Activated B cell treated with CpG ODN at 0.5 μM for 24 hours (primary cell): ENCODE measurements around the gene SYNE3. TPM values are rescaled to one million over a fixed set of nuclear protein-coding genes. Genes with fewer than 3 reads are reported as not detected.

Source experiments
- ATAC-seq: fragments of 200-7000 bp; cut with Tn5 transposase; one replicate; pipeline ENCODE4 v1.10.0; 2021; ENCODE audit warnings: low read depth, mild to moderate bottlenecking, moderate library complexity
- CTCF ChIA-PET: fragments of 350-600 bp; sonication (Branson Sonifier 250); formaldehyde crosslinking; loops from one replicate; lab custom pipeline; 2021; ENCODE audit warnings: antibody characterized with exemption; lab: Charles Lee
- POLR2A ChIA-PET: fragments of 350-600 bp; sonication (Branson Sonifier 250); formaldehyde crosslinking; loops from one replicate; lab custom pipeline; 2021; ENCODE audit warnings: antibody characterized with exemption; lab: Charles Lee
- DNase-seq: peaks from one replicate; pipeline ENCODE4 v3.0.0; 2022
- H3K27ac Mint-ChIP-seq: one replicate; pipeline ENCODE4 v1.8.0; 2020; ENCODE audit warnings: mixed read lengths
- H3K27me3 Mint-ChIP-seq: one replicate; pipeline ENCODE4 v1.8.0; 2021; ENCODE audit warnings: mixed read lengths
- H3K36me3 Mint-ChIP-seq: one replicate; pipeline ENCODE4 v1.8.0; 2021; ENCODE audit warnings: low read depth, mixed read lengths
- H3K4me1 Mint-ChIP-seq: one replicate; pipeline ENCODE4 v1.8.0; 2021; ENCODE audit warnings: mixed read lengths
- H3K4me3 Mint-ChIP-seq: one replicate; pipeline ENCODE4 v1.8.0; 2020; ENCODE audit warnings: mild to moderate bottlenecking, mixed read lengths
- H3K9me3 Mint-ChIP-seq: one replicate; pipeline ENCODE4 v1.8.0; 2020; ENCODE audit warnings: mixed read lengths
- CTCF ChIP-seq: fragments of 200-600 bp; IDR thresholded peaks from one replicate; pipeline ENCODE4 v1.8.0; 2022; ENCODE audit warnings: antibody characterized with exemption, mild to moderate bottlenecking
- intact Hi-C: fragments of 100-400 bp; cut with micrococcal nuclease; formaldehyde crosslinking; loops from one replicate; pipeline ENCODE4 v1.15.1; 2024
- total RNA-seq: library from RNA; stranded (reverse); gene quantifications from 2 replicates; pipeline ENCODE4 v1.2.3, GENCODE V29; 2022

The SYNE3 gene
- total RNA-seq, 1 donor from 2014 or later, result 104 TPM

DNA sequence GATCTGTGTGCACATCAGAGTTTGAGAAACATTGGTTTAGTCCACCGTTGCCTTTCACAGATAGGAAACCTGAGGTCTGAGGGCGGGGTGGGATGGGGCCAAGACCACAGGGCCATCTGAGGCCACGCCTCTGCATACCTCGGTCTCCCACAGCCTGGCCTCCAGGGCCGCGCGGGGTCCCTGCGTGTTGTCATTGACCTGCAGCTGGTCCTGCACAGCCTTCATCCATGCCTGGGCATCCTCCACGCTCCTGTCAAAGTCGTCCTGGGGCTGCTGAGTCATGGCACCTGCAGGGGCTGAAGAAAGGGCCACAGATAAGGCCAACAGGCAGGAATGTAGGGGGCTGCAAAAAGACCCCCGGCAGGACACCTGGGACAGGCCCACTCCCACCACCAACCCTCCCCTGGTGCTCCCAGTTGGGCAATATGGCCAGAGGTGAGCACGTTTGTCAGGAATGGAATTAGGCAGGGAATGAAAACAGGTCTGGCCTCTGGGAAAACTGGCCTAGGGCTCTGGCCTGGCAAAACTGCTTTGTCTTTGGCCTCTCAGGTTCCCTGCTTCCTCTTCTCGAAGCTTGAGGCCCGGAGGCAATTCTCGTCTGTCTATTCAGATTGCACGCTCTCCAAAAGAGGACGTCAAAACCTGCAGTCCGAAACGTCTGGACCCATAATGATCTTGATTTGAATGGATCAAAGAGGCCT, 40.8 kb downstream of the SYNE3 start:
- H3K36me3 Mint-ChIP-seq, result peaks cover 79% of the 10 kb centered on the region
- H3K4me1 Mint-ChIP-seq, result peaks cover 45% of the 10 kb centered on the region
- POLR2A ChIA-PET, result no interaction called here

DNA sequence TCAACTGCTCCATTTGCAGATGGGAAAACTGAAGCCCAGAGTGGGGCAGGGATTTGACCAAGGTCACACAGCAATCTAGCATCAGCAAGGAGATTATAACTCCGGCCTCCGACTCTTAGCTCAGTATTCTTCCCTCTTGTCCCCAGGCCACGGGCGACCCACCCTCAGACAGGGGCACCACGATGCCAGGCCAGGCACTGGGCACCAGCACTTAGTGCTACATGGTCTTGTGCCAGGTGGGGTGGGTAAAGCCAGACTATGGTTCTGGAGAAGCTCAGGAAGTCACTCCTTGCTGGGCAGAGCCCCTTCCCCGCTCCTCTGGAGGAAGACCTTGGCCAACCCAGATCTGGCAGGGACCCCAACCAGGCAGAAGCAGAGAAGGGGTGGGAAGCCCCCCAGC, 41.5 kb downstream of the SYNE3 start:
- CTCF ChIA-PET, result no interaction called here

More for the DNA sequence above, 40.8 kb downstream of the SYNE3 start:
- H3K27me3 Mint-ChIP-seq, result no peaks in the 10 kb centered on the region
- no peak overlapping the region for H3K27ac Mint-ChIP-seq
- intact Hi-C loops, result no loop called here
- H3K9me3 Mint-ChIP-seq, result no peaks in the 10 kb centered on the region
- TF ChIP-seq CTCF, result no peak
- CTCF ChIA-PET, result no interaction called here
- no peak overlapping the region for H3K4me3 Mint-ChIP-seq
- no peak for DNase-seq
- no peak for ATAC-seq

DNA sequence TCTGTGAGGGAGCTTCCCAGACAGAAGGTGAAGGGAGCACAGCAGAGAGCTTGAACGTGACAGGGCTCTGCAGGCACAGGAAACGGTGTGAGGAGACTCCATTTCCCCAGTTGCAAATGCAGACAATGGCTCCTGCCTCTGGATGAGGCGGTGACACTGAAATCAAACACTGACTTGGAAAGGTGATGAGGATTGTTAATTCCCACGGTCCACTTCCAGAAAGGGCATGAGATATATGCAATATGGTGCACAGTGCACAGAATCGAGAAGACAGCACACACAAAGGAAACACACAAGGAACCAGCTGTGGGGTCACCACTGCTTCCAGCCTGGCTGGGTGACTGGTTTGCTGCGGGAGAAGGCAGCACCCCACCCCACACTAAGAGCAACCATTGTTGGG, 42.0 kb downstream of the SYNE3 start:
- no peak for DNase-seq
- no peaks in the 10 kb centered on the region for H3K9me3 Mint-ChIP-seq
- H3K27ac Mint-ChIP-seq, result no peak overlapping the region
- no peaks in the 10 kb centered on the region for H3K27me3 Mint-ChIP-seq
- CTCF ChIA-PET, result interaction anchor here (1.1 to 1.7 kb wide), 2 partner anchors 32 to 53 kb away, joined by 3 to 4 read pairs; no protein-coding TSS in a partner anchor
- POLR2A ChIA-PET, result interaction anchor here (0.6 kb wide), 1 partner anchor 13 kb away, joined by 6 read pairs; no protein-coding TSS in a partner anchor
- ATAC-seq, result no peak
- peaks cover 76% of the 10 kb centered on the region for H3K36me3 Mint-ChIP-seq
- H3K4me3 Mint-ChIP-seq, result no peak overlapping the region
- peaks cover 33% of the 10 kb centered on the region for H3K4me1 Mint-ChIP-seq
- TF ChIP-seq CTCF, result no peak
- intact Hi-C loops, result no loop called here

More for the DNA sequence above, 41.5 kb downstream of the SYNE3 start:
- Mint-ChIP-seq H3K36me3 (peaks cover 77% of the 10 kb centered on the region), H3K27ac (no peak overlapping the region), H3K4me3 (no peak overlapping the region), H3K9me3 (no peaks in the 10 kb centered on the region), H3K4me1 (peaks cover 37% of the 10 kb centered on the region), H3K27me3 (no peaks in the 10 kb centered on the region)
- DNase-seq, result no peak
- POLR2A ChIA-PET, result interaction anchor here (0.6 kb wide), 1 partner anchor 12 kb away, joined by 6 read pairs; no protein-coding TSS in a partner anchor
- TF ChIP-seq CTCF, result no peak
- intact Hi-C loops, result no loop called here
- ATAC-seq, result no peak

DNA sequence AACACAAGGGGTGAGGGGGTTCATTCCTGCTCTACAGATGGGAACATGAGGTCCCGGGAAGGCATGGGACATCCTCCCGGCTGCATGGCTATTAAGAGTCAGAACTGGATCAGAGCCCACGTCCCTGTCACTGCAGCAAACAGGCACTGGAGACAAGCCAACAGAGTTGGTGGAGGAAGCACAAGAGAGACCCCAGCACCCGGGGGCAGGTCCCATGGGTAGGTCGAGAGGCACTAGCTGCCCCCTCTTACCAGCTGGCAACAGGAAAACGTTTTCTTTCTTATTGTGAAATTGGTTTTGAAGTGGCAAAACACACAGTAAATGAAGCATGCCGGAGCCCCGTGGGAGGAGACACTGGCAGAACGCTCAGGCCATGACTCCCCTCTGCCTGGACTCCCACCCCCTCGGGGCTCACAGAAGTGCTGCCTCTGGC, 43.6 kb downstream of the SYNE3 start:
- peak overlapping the region; percentile 35 for H3K27ac Mint-ChIP-seq
- peaks cover 83% of the 10 kb centered on the region for H3K36me3 Mint-ChIP-seq
- no peaks in the 10 kb centered on the region for H3K9me3 Mint-ChIP-seq
- TF ChIP-seq CTCF, result no peak
- intact Hi-C loops, result no loop called here
- DNase-seq (no peak), ATAC-seq (peak; percentile 57)
- H3K4me1 Mint-ChIP-seq, result peaks cover 30% of the 10 kb centered on the region
- H3K4me3 Mint-ChIP-seq, result no peak overlapping the region
- H3K27me3 Mint-ChIP-seq, result no peaks in the 10 kb centered on the region
- POLR2A ChIA-PET, result interaction anchor here (1.1 to 1.8 kb wide), 2 partner anchors 8 to 43 kb away, joined by 3 to 8 read pairs; partner anchors contain the start of gene SYNE3
- CTCF ChIA-PET, result interaction anchor here (1.7 kb wide), 1 partner anchor 30 kb away, joined by 4 read pairs; no protein-coding TSS in a partner anchor

DNA sequence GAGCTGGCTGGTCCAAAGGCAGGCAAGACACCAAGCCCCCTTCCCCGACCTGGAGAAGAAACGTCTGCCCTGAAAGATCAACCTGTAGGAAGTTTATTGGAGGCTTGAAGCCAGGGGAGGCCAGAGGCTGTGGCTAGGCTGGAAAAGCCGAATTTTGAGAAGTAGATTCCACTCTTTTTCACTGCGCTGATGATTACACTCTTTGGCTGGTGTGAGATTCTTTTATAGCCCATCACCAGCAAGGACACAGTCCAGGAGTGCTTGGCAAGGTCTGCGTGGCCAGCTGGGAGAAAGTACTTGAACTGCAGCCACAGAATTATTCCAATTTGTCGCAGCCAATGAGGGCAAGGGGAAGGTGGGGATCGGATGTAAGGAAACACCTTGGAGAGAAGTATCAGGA, 45.0 kb downstream of the SYNE3 start:
- no peak overlapping the region for H3K27ac Mint-ChIP-seq

More for the DNA sequence above, 45.0 kb downstream of the SYNE3 start:
- intact Hi-C loops, result no loop called here
- H3K4me1 Mint-ChIP-seq, result peaks cover 30% of the 10 kb centered on the region
- ChIA-PET CTCF (no interaction called here), POLR2A (interaction anchor here (1.1 kb wide), 1 partner anchor 63 kb away, joined by 3 read pairs; the partner anchor contains the start of gene GLRX5)
- no peak for TF ChIP-seq CTCF
- no peak overlapping the region for H3K4me3 Mint-ChIP-seq
- H3K27me3 Mint-ChIP-seq, result no peaks in the 10 kb centered on the region
- H3K9me3 Mint-ChIP-seq, result no peaks in the 10 kb centered on the region
- no peak for ATAC-seq
- DNase-seq, result no peak
- peaks cover 87% of the 10 kb centered on the region for H3K36me3 Mint-ChIP-seq
